Neuron (in vitro differentiated cells): ENCODE measurements around the gene FOXC2.

Experiments used
- H2AFZ ChIP-seq: one replicate; pipeline ENCODE4 v1.6.1; 2013; ENCODE audit warnings: low read depth, mild to moderate bottlenecking, inconsistent platforms, low read length, moderate library complexity
- H3K27me3 ChIP-seq: one replicate; pipeline ENCODE4 v1.6.1; 2013; ENCODE audit warnings: low read length; ENCODE audit not compliant: insufficient read depth
- H3K36me3 ChIP-seq: one replicate; pipeline ENCODE4 v1.6.1; 2013; ENCODE audit warnings: low read length; ENCODE audit not compliant: insufficient read depth
- H3K4me1 ChIP-seq: one replicate; pipeline ENCODE4 v1.6.1; 2013; ENCODE audit warnings: low read length; ENCODE audit not compliant: insufficient read depth
- H3K4me3 ChIP-seq: 2 replicates; pipeline ENCODE4 v1.5.1; 2013; ENCODE audit warnings: mild to moderate bottlenecking, low read length, moderate library complexity
- H3K9me3 ChIP-seq: one replicate; pipeline ENCODE4 v1.6.1; 2013; ENCODE audit warnings: low read length

Gene FOXC2

GRCh38 chr16:86567701-86568581, 1.3 kb downstream of the FOXC2 start:
- Histone ChIP-seq H3K27me3 (peaks cover 88% of the 10 kb centered on the region), H3K4me3 (no peak overlapping the region)

GRCh38 chr16:86568677-86569623, 2.3 kb downstream of the FOXC2 start:
- no peaks in the 10 kb centered on the region for H3K36me3 ChIP-seq
- H3K4me3 ChIP-seq: no peak overlapping the region
- no peak overlapping the region for H2AFZ ChIP-seq
- peaks cover 2% of the 10 kb centered on the region for H3K9me3 ChIP-seq
- no peaks in the 10 kb centered on the region for H3K4me1 ChIP-seq
- peaks cover 97% of the 10 kb centered on the region for H3K27me3 ChIP-seq

More at GRCh38 chr16:86567701-86568581, 1.3 kb downstream of the FOXC2 start:
- no peaks in the 10 kb centered on the region for H3K36me3 ChIP-seq
- peaks cover 2% of the 10 kb centered on the region for H3K9me3 ChIP-seq
- H2AFZ ChIP-seq: no peak overlapping the region
- peaks cover 5% of the 10 kb centered on the region for H3K4me1 ChIP-seq

GRCh38 chr16:86569701-86570447, 3.2 kb downstream of the FOXC2 start:
- Histone ChIP-seq H3K4me1 (no peaks in the 10 kb centered on the region), H3K9me3 (peaks cover 2% of the 10 kb centered on the region), H3K27me3 (peaks cover 97% of the 10 kb centered on the region), H2AFZ (no peak overlapping the region), H3K4me3 (no peak overlapping the region), H3K36me3 (no peaks in the 10 kb centered on the region)

GRCh38 chr16:86570558-86571529, 4.2 kb downstream of the FOXC2 start:
- Histone ChIP-seq H3K4me3 (no peak overlapping the region), H3K36me3 (no peaks in the 10 kb centered on the region), H3K27me3 (peaks cover 97% of the 10 kb centered on the region), H2AFZ (no peak overlapping the region), H3K9me3 (peaks cover 2% of the 10 kb centered on the region), H3K4me1 (no peaks in the 10 kb centered on the region)

- Histone ChIP-seq H3K27me3 (peaks cover 98% of the 10 kb centered on the region), H3K4me1 (no peaks in the 10 kb centered on the region), H3K4me3 (no peak overlapping the region)
These were observed 4.9 kb downstream of the FOXC2 start for GRCh38 chr16:86571530-86571915.

GRCh38 chr16:86572041-86572521, 5.5 kb downstream of the FOXC2 start:
- H3K4me1 ChIP-seq: no peaks in the 10 kb centered on the region
- peaks cover 2% of the 10 kb centered on the region for H3K9me3 ChIP-seq
- H3K27me3 ChIP-seq: peaks cover 99% of the 10 kb centered on the region
- no peak overlapping the region for H3K4me3 ChIP-seq
- no peak overlapping the region for H2AFZ ChIP-seq
- H3K36me3 ChIP-seq: no peaks in the 10 kb centered on the region

More at GRCh38 chr16:86571530-86571915, 4.9 kb downstream of the FOXC2 start:
- H3K9me3 ChIP-seq: peaks cover 2% of the 10 kb centered on the region
- H2AFZ ChIP-seq: no peak overlapping the region
- no peaks in the 10 kb centered on the region for H3K36me3 ChIP-seq

GRCh38 chr16:86572606-86573005, 6.0 kb downstream of the FOXC2 start:
- H2AFZ ChIP-seq: no peak overlapping the region
- no peak overlapping the region for H3K4me3 ChIP-seq
- peaks cover 2% of the 10 kb centered on the region for H3K9me3 ChIP-seq
- no peaks in the 10 kb centered on the region for H3K36me3 ChIP-seq
- peaks cover 99% of the 10 kb centered on the region for H3K27me3 ChIP-seq
- no peaks in the 10 kb centered on the region for H3K4me1 ChIP-seq

- no peaks in the 10 kb centered on the region for H3K36me3 ChIP-seq
- no peaks in the 10 kb centered on the region for H3K4me1 ChIP-seq
- peaks cover 99% of the 10 kb centered on the region for H3K27me3 ChIP-seq
- H2AFZ ChIP-seq: no peak overlapping the region
- H3K9me3 ChIP-seq: peaks cover 2% of the 10 kb centered on the region
- H3K4me3 ChIP-seq: no peak overlapping the region
These were observed 6.6 kb downstream of the FOXC2 start for GRCh38 chr16:86573215-86573614.

GRCh38 chr16:86573646-86574508, 7.2 kb downstream of the FOXC2 start:
- no peaks in the 10 kb centered on the region for H3K4me1 ChIP-seq
- H3K27me3 ChIP-seq: peaks cover 100% of the 10 kb centered on the region

GRCh38 chr16:86574646-86575045, 8.0 kb downstream of the FOXC2 start:
- no peak overlapping the region for H3K4me3 ChIP-seq
- H3K36me3 ChIP-seq: no peaks in the 10 kb centered on the region
- peaks cover 2% of the 10 kb centered on the region for H3K9me3 ChIP-seq
- no peak overlapping the region for H2AFZ ChIP-seq
- no peaks in the 10 kb centered on the region for H3K4me1 ChIP-seq
- H3K27me3 ChIP-seq: peaks cover 99% of the 10 kb centered on the region

More at GRCh38 chr16:86573646-86574508, 7.2 kb downstream of the FOXC2 start:
- H3K36me3 ChIP-seq: no peaks in the 10 kb centered on the region
- H2AFZ ChIP-seq: no peak overlapping the region
- peaks cover 2% of the 10 kb centered on the region for H3K9me3 ChIP-seq
- H3K4me3 ChIP-seq: no peak overlapping the region

- Histone ChIP-seq H3K9me3 (peaks cover 2% of the 10 kb centered on the region), H3K36me3 (no peaks in the 10 kb centered on the region), H3K27me3 (peaks cover 99% of the 10 kb centered on the region), H3K4me1 (no peaks in the 10 kb centered on the region), H3K4me3 (no peak overlapping the region), H2AFZ (no peak overlapping the region)
These were observed 8.6 kb downstream of the FOXC2 start for GRCh38 chr16:86575095-86575685.
